Measurements from ENCODE around the gene CGNL1. TPM values are rescaled to one million over a fixed set of nuclear protein-coding genes. Genes with fewer than 3 reads are reported as not detected.

CGNL1 gene
- total RNA-seq, 8 experiments from 2014 or later: 0.54 to 24.7 (median 0.82) TPM

GRCh38 chr15:57503911-57504598 lies 127.8 kb downstream of the CGNL1 start:
- H3K27ac ChIP-seq: no peak overlapping the region
- in situ Hi-C loops (cut with MboI; ENCODE audit: low pct_unique_long_range_greater_than_20kb in 2 of 9, low sequenced_read_pairs in 9 of 9, unreplicated experiment in 9 of 9): no loop called here
- peaks cover 0 to 7% of the 10 kb centered on the region in 2 donors for H3K4me1 ChIP-seq (replicated peaks in 1 of 2)
- 70 to 100% (median 92%) methylated on average over 1 to 9 of the region's 9 CpGs; no CpG with 5 or more reads in 1 of the 10 experiments for WGBS, 10 experiments
- ATAC-seq (replicated peaks in 6 of 8): no peak
- no peak overlapping the region for H3K4me3 ChIP-seq

DNA sequence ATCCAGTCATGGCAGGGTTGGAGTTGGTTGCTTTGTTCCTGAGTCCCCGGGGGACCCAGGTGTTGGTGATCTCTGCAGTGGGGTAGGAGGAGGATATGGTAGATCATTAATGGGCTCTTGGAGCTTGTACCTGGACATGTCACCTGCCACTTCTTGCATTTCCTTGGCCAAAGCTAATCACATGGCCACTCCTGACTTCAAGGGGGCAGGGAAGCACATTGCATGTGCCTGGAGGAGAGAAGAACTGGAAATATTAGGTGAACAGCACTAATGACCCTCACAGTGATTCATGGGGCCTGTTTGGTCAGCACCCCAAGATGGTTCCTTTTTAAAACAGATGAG lies 128.3 kb downstream of the CGNL1 start:
- in situ Hi-C loops (cut with MboI; ENCODE audit: low pct_unique_long_range_greater_than_20kb in 2 of 9, low sequenced_read_pairs in 9 of 9, unreplicated experiment in 9 of 9): no loop called here
- no peak for ATAC-seq (replicated peaks in 6 of 8)
- Histone ChIP-seq H3K27ac (no peak overlapping the region), H3K4me3 (no peak overlapping the region), H3K4me1 (replicated peaks in 1 of 2) (peaks cover 0 to 7% of the 10 kb centered on the region in 2 donors)
- WGBS, 10 experiments: 83 to 100% (median 92%) methylated on average over 1 of the region's 1 CpG; no CpG with 5 or more reads in 6 of the 10 experiments

- in situ Hi-C loops (cut with MboI; ENCODE audit: low pct_unique_long_range_greater_than_20kb in 2 of 9, low sequenced_read_pairs in 9 of 9, unreplicated experiment in 9 of 9): no loop called here
- 0 to 97% (median 88%) methylated on average over 1 to 9 of the region's 10 CpGs; no CpG with 5 or more reads in 1 of the 10 experiments for WGBS, 10 experiments
- peak in 5 of 8 experiments; percentile 14 to 59 (median 20) for ATAC-seq (replicated peaks in 6 of 8)
- Histone ChIP-seq H3K4me1 (replicated peaks in 1 of 2) (peaks cover 0 to 7% of the 10 kb centered on the region in 2 donors), H3K4me3 (no peak overlapping the region), H3K27ac (no peak overlapping the region)
These were observed 128.9 kb downstream of the CGNL1 start for GRCh38 chr15:57505056-57505715.

- H3K4me3 ChIP-seq: no peak overlapping the region
- peak; percentile 47 to 87 (median 79) for ATAC-seq (replicated peaks in 6 of 8)
- 18 to 93% (median 72%) methylated on average over 1 to 9 of the region's 9 CpGs; no CpG with 5 or more reads in 2 of the 10 experiments for WGBS, 10 experiments
- in situ Hi-C loops (cut with MboI; ENCODE audit: low pct_unique_long_range_greater_than_20kb in 2 of 9, low sequenced_read_pairs in 9 of 9, unreplicated experiment in 9 of 9): no loop called here
- no peak overlapping the region for H3K27ac ChIP-seq
- H3K4me1 ChIP-seq (replicated peaks in 1 of 2): peaks cover 0 to 7% of the 10 kb centered on the region in 2 donors
These were observed 129.7 kb downstream of the CGNL1 start for GRCh38 chr15:57505949-57506391.

GRCh38 chr15:57506422-57506821 lies 130.1 kb downstream of the CGNL1 start:
- H3K4me1 ChIP-seq (replicated peaks in 1 of 2): peaks cover 0 to 7% of the 10 kb centered on the region in 2 donors
- in situ Hi-C loops (cut with MboI; ENCODE audit: low pct_unique_long_range_greater_than_20kb in 2 of 9, low sequenced_read_pairs in 9 of 9, unreplicated experiment in 9 of 9): no loop called here
- H3K27ac ChIP-seq: no peak overlapping the region
- no peak overlapping the region for H3K4me3 ChIP-seq
- peak in 6 of 8 experiments; percentile 8 to 43 (median 22) for ATAC-seq (replicated peaks in 6 of 8)
- WGBS, 10 experiments: 40 to 100% (median 64%) methylated on average over 1 to 2 of the region's 2 CpGs; no CpG with 5 or more reads in 3 of the 10 experiments

DNA sequence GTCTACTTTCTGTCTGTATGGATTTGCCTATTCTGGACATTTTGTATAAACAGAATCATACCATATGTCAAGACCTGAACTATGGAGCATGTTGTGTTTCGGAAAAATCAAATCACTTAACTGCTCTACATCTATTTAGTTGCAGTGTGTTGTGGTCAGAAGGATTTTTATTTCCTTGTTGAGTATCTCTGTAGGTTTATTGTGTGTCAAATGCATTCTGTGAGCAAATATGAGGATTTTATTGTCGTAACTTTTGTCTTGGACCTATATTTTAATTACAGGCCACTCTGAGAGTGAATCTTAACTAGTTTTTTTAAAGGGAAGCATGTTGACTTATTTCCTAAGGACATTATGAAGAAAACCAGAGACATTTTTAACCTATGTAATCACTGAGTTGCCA lies 130.8 kb downstream of the CGNL1 start:
- 89 to 100% (median 93%) methylated on average over 2 of the region's 2 CpGs; no CpG with 5 or more reads in 2 of the 10 experiments for WGBS, 10 experiments
- peaks cover 0 to 7% of the 10 kb centered on the region in 2 donors for H3K4me1 ChIP-seq (replicated peaks in 1 of 2)
- no peak overlapping the region for H3K27ac ChIP-seq

DNA sequence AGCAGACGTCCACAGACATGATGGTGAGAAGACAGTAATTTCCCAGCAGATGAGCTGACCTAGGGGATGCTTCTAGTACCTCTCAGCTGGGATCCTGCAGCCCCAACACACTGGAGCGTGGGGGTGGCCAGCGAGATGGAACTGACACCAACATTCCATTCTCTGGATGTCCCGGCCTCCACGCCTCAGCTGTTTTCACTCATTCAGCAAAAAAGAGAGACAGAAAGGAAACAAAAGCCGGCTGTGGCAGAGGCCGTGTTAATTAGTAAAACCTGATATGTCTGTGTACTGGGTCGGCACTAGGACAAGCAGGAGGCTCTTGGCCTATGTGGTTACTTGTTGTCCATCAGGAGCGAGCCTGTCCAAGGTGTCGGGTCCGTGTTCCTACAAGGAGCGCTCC lies 132.8 kb downstream of the CGNL1 start:
- H3K4me1 ChIP-seq (replicated peaks in 1 of 2): peaks cover 0 to 7% of the 10 kb centered on the region in 2 donors
- ATAC-seq (replicated peaks in 6 of 8): peak in 1 of 8 experiments; percentile 4
- no peak overlapping the region for H3K27ac ChIP-seq
- WGBS, 10 experiments: 36 to 100% (median 67%) methylated on average over 1 to 7 of the region's 12 CpGs; no CpG with 5 or more reads in 3 of the 10 experiments
- in situ Hi-C loops (cut with MboI; ENCODE audit: low pct_unique_long_range_greater_than_20kb in 2 of 9, low sequenced_read_pairs in 9 of 9, unreplicated experiment in 9 of 9): no loop called here
- H3K4me3 ChIP-seq: no peak overlapping the region

More for the DNA sequence above, 130.8 kb downstream of the CGNL1 start:
- ATAC-seq (replicated peaks in 6 of 8): no peak
- H3K4me3 ChIP-seq: no peak overlapping the region
- in situ Hi-C loops (cut with MboI; ENCODE audit: low pct_unique_long_range_greater_than_20kb in 2 of 9, low sequenced_read_pairs in 9 of 9, unreplicated experiment in 9 of 9): no loop called here

GRCh38 chr15:57509965-57510364 lies 133.7 kb downstream of the CGNL1 start:
- peaks cover 0 to 7% of the 10 kb centered on the region in 2 donors for H3K4me1 ChIP-seq (replicated peaks in 1 of 2)
- WGBS, 10 experiments: 20 to 100% (median 92%) methylated on average over 2 to 4 of the region's 4 CpGs; no CpG with 5 or more reads in 4 of the 10 experiments
- no peak overlapping the region for H3K4me3 ChIP-seq
- H3K27ac ChIP-seq: no peak overlapping the region
- in situ Hi-C loops (cut with MboI; ENCODE audit: low pct_unique_long_range_greater_than_20kb in 2 of 9, low sequenced_read_pairs in 9 of 9, unreplicated experiment in 9 of 9): no loop called here
- no peak for ATAC-seq (replicated peaks in 6 of 8)

- Histone ChIP-seq H3K27ac (no peak overlapping the region), H3K4me3 (no peak overlapping the region), H3K4me1 (replicated peaks in 1 of 2) (peaks cover 0 to 7% of the 10 kb centered on the region in 2 donors)
- 40 to 98% (median 79%) methylated on average over 2 to 9 of the region's 9 CpGs; no CpG with 5 or more reads in 1 of the 10 experiments for WGBS, 10 experiments
- peak in 4 of 8 experiments; percentile 10 to 79 (median 59) for ATAC-seq (replicated peaks in 6 of 8)
- in situ Hi-C loops (cut with MboI; ENCODE audit: low pct_unique_long_range_greater_than_20kb in 2 of 9, low sequenced_read_pairs in 9 of 9, unreplicated experiment in 9 of 9): no loop called here
These were observed 134.3 kb downstream of the CGNL1 start for GRCh38 chr15:57510647-57511046.

- H3K4me3 ChIP-seq: no peak overlapping the region
- WGBS, 10 experiments: 55 to 100% (median 83%) methylated on average over 1 to 13 of the region's 22 CpGs
- in situ Hi-C loops (cut with MboI; ENCODE audit: low pct_unique_long_range_greater_than_20kb in 2 of 9, low sequenced_read_pairs in 9 of 9, unreplicated experiment in 9 of 9): no loop called here
- H3K27ac ChIP-seq: no peak overlapping the region
- peak in 1 of 8 experiments; percentile 18 for ATAC-seq (replicated peaks in 6 of 8)
- peaks cover 0 to 5% of the 10 kb centered on the region in 2 donors for H3K4me1 ChIP-seq (replicated peaks in 1 of 2)
These were observed 140.2 kb downstream of the CGNL1 start for GRCh38 chr15:57516327-57517029.

GRCh38 chr15:57517030-57517671 lies 140.8 kb downstream of the CGNL1 start:
- H3K27ac ChIP-seq: no peak overlapping the region
- 53 to 100% (median 80%) methylated on average over 1 to 6 of the region's 6 CpGs; no CpG with 5 or more reads in 3 of the 10 experiments for WGBS, 10 experiments
- H3K4me3 ChIP-seq: no peak overlapping the region
- in situ Hi-C loops (cut with MboI; ENCODE audit: low pct_unique_long_range_greater_than_20kb in 2 of 9, low sequenced_read_pairs in 9 of 9, unreplicated experiment in 9 of 9): no loop called here
- peak in 1 of 8 experiments; percentile 39 for ATAC-seq (replicated peaks in 6 of 8)
- H3K4me1 ChIP-seq (replicated peaks in 1 of 2): peaks cover 0 to 5% of the 10 kb centered on the region in 2 donors

- no peak overlapping the region for H3K4me3 ChIP-seq
- WGBS, 10 experiments: 64 to 90% (median 85%) methylated on average over 3 to 11 of the region's 13 CpGs; no CpG with 5 or more reads in 3 of the 10 experiments
- H3K4me1 ChIP-seq (replicated peaks in 1 of 2): peaks cover 0 to 5% of the 10 kb centered on the region in 2 donors
- H3K27ac ChIP-seq: no peak overlapping the region
- no peak for ATAC-seq (replicated peaks in 6 of 8)
- in situ Hi-C loops (cut with MboI; ENCODE audit: low pct_unique_long_range_greater_than_20kb in 2 of 9, low sequenced_read_pairs in 9 of 9, unreplicated experiment in 9 of 9): no loop called here
These were observed 142.6 kb downstream of the CGNL1 start for GRCh38 chr15:57518779-57519405.
